ENCODE measurements around the gene GRIN2A. TPM values are rescaled to one million over a fixed set of nuclear protein-coding genes. Genes with fewer than 3 reads are reported as not detected.

Gene GRIN2A
- total RNA-seq (1.7 and 5.5 TPM in 2 replicates), polyA plus RNA-seq (0.42 and 1.9 TPM in 2 replicates)

DNA sequence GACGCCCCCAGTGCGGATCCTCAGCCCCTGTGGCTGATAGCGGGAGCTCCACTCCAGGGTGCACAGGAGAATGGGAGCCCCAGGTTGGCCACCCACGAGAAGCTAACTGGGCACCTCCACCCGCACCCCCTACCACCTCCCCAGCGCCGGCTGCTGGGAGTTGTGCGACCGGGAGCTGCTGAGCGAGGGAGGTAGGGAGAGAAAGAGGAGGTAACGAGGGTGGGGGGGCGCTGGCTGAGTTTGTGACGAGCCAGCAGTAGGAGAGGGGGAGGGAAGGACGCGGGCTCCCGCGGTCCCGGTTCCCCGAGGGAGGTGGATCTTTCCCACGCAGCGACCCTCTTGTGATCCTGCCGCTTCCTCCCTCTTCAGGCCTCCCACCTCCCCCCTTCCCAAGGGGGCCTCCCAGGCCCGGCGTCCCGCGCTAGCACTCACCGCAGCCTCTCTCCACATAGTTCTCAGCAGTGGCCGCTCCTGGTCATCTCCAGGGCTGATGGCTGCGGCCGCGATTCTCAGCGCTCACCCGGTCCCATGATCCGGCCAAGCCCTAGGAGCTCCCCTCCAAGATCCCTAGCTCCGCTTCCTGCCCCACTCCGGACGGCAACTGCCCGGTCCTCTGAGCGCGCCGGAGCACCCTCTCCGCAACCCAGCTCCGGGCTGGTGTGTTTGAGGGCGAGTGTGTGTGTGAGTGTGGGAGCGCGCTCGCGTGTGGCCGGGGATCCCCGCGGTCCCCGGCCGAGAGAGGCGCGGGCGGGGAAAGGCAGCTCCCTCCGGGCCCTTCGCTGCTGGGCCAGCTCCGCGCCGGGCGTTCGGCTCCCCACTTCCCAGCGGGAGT lies at the start of gene GRIN2A:
GRIN2A (minus strand) TSS at position 207 of the 832 bp plus-strand sequence. CDS start 2,017 bp downstream, outside the sequence.
- Histone ChIP-seq H3K36me3 (no peaks in the 10 kb centered on the region), H3K27ac (no peak within 1 kb of the TSS), H3K9me3 (ENCODE audit: low read depth) (no peaks in the 10 kb centered on the region), H3K4me3 (peak within 1 kb of the TSS; percentile 33), H3K27me3 (peaks cover 50% of the 10 kb centered on the region), H3K4me1 (ENCODE audit: low read depth) (peaks cover 3% of the 10 kb centered on the region)
- peak in 1 of 2 donors; percentile 67 for DNase-seq (ENCODE audit: low read depth in 1 of 2, low spot score in 1 of 2)
- TF ChIP-seq, protein P1, sequence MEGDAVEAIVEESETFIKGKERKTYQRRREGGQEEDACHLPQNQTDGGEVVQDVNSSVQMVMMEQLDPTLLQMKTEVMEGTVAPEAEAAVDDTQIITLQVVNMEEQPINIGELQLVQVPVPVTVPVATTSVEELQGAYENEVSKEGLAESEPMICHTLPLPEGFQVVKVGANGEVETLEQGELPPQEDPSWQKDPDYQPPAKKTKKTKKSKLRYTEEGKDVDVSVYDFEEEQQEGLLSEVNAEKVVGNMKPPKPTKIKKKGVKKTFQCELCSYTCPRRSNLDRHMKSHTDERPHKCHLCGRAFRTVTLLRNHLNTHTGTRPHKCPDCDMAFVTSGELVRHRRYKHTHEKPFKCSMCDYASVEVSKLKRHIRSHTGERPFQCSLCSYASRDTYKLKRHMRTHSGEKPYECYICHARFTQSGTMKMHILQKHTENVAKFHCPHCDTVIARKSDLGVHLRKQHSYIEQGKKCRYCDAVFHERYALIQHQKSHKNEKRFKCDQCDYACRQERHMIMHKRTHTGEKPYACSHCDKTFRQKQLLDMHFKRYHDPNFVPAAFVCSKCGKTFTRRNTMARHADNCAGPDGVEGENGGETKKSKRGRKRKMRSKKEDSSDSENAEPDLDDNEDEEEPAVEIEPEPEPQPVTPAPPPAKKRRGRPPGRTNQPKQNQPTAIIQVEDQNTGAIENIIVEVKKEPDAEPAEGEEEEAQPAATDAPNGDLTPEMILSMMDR (IDR thresholded peaks at IDR 0.05; ENCODE audit: low read depth, low read length), result no peak

DNA sequence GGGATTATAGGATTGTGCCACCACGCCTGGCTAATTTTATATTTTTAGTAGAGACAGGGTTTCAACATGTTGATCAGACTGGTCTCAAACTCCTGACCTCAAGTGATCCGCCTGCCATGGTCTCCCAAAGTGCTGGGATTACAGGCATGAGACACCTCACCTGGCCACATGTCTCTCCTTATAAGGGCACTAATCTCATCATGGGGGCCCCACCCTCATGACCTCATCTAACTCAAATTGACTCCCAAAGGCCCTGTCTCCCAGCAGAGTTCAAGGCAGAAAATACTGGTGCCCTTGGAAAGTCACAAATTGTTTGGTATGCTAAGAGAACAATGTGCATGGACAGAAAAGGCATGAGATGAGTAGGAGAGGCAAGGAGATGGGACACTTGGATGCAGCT lies 49.3 kb upstream of the GRIN2A start:
- H3K27ac ChIP-seq, result no peak overlapping the region
- no peaks in the 10 kb centered on the region for H3K27me3 ChIP-seq
- DNase-seq (ENCODE audit: low read depth in 1 of 2, low spot score in 1 of 2), result no peak
- no peaks in the 10 kb centered on the region for H3K36me3 ChIP-seq
- no peaks in the 10 kb centered on the region for H3K9me3 ChIP-seq (ENCODE audit: low read depth)
- H3K4me3 ChIP-seq, result no peak overlapping the region
- no peaks in the 10 kb centered on the region for H3K4me1 ChIP-seq (ENCODE audit: low read depth)
- TF ChIP-seq, protein P1 (IDR thresholded peaks at IDR 0.05; ENCODE audit: low read depth, low read length), result no peak

DNA sequence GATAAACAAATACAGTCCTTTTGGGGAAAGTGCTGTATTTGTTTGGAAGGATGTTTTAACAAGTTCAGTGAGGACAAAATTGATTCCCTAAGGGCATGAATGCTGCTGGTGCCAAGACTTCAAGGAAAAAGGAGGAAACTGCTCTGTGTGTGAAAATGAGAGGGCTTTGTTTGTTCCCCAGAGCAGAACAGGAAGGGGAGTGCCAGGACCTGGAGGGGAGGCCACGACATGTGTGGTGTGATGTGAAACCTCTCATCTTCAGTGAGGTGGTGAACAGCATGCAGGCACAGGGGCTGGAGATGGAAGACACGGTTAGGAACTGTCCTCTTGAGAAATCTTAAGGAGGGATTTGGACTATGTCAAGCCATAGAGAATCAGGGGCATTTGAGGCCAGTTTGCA lies 46.6 kb upstream of the GRIN2A start:
- peak in 1 of 2 donors; percentile 2 for DNase-seq (ENCODE audit: low read depth in 1 of 2, low spot score in 1 of 2)
- Histone ChIP-seq H3K27me3 (no peaks in the 10 kb centered on the region), H3K4me3 (no peak overlapping the region), H3K9me3 (ENCODE audit: low read depth) (no peaks in the 10 kb centered on the region), H3K4me1 (ENCODE audit: low read depth) (no peaks in the 10 kb centered on the region), H3K27ac (no peak overlapping the region), H3K36me3 (peaks cover 2% of the 10 kb centered on the region)
- TF ChIP-seq, protein P1 (IDR thresholded peaks at IDR 0.05; ENCODE audit: low read depth, low read length), result no peak

DNA sequence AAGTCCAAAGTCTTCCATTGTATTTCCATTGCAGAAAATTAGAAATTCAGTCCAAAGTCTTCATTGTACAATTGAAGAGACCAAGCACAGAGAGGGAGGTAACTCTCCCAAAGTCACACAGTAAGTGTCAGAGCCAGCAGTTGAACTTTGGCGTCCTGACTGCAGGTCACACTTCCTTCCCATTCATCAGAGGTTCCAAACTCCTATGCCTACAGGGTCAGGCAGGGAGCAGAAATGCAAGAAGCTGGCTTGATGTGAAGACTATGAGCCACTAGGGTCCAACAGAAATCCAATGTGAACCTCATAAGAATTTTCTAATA lies 44.7 kb upstream of the GRIN2A start:
- no peak for DNase-seq (ENCODE audit: low read depth in 1 of 2, low spot score in 1 of 2)
- Histone ChIP-seq H3K36me3 (peaks cover 2% of the 10 kb centered on the region), H3K27me3 (no peaks in the 10 kb centered on the region), H3K4me3 (no peak overlapping the region), H3K4me1 (ENCODE audit: low read depth) (no peaks in the 10 kb centered on the region), H3K27ac (no peak overlapping the region), H3K9me3 (ENCODE audit: low read depth) (no peaks in the 10 kb centered on the region)
- TF ChIP-seq, protein P1 (IDR thresholded peaks at IDR 0.05; ENCODE audit: low read depth, low read length), result no peak

DNA sequence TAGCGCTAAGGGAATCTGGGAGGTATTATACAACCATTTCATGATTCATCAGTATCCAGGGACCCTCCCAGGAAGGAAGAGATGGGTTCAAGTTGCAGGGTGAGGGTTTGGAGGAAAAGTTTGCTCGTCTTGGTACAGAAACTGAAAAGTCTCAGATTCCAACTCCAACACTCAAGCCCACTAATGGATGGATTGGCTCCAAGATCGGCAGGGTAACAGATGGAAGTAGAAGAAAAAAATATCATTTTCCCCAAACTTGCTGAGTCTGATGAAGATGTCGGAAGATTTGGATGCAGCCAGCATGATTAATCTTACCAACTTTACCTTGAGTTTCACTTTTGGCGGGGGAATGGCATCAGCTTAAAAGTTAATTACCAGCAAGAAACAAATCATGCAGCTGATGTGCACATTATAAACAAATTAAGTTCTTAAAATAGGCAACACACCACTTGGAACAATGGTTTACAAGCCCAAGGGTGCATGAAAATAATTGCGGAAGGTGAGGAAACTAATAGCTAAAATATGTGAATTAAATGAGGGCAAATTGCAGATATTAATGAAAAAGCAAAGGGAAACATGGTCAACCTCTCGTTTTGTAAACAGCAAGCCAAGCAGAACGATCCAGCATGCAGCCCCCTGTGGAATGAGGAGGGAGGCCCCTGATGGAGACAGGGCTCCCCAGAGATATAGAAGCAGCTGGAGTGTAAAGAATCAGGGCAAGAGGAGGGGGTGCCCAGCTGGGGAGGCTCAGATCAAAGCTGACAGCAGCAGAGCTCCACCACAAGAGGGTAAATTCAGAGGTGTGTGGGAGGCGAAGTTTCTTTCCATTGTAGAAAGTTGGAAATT lies 44.1 kb upstream of the GRIN2A start:
- Histone ChIP-seq H3K9me3 (ENCODE audit: low read depth) (no peaks in the 10 kb centered on the region), H3K36me3 (peaks cover 2% of the 10 kb centered on the region), H3K27ac (no peak overlapping the region), H3K27me3 (no peaks in the 10 kb centered on the region), H3K4me1 (ENCODE audit: low read depth) (no peaks in the 10 kb centered on the region), H3K4me3 (no peak overlapping the region)
- no peak for DNase-seq (ENCODE audit: low read depth in 1 of 2, low spot score in 1 of 2)
- TF ChIP-seq, protein P1 (IDR thresholded peaks at IDR 0.05; ENCODE audit: low read depth, low read length), result no peak

Measured in cardiac muscle cell (in vitro differentiated cells and primary cell).